H9 (cell line): ENCODE measurements around the gene CDH15. TPM values are rescaled to one million over a fixed set of nuclear protein-coding genes. Genes with fewer than 3 reads are reported as not detected.

Source experiments
- DNase-seq: peaks from one replicate; pipeline ENCODE4 v3.0.0-alpha.2; 2017
- H2AFZ ChIP-seq: one replicate; pipeline ENCODE4 v1.6.1; 2013; ENCODE audit warnings: mild to moderate bottlenecking, low read length, control low read depth, moderate library complexity
- H2AK5ac ChIP-seq: 2 replicates; pipeline ENCODE4 v1.6.1; 2013; ENCODE audit warnings: low read length, control low read depth, mixed read lengths; ENCODE audit not compliant: insufficient read length
- H2BK120ac ChIP-seq: one replicate; pipeline ENCODE4 v1.6.1; 2013; ENCODE audit warnings: low read depth, mild to moderate bottlenecking, low read length, control low read depth, inconsistent platforms; ENCODE audit not compliant: poor library complexity, severe bottlenecking
- H2BK12ac ChIP-seq: 2 replicates; pipeline ENCODE4 v1.6.1; 2013; ENCODE audit warnings: low read length, control low read depth, mixed read lengths, low read depth; ENCODE audit not compliant: insufficient read length
- H2BK15ac ChIP-seq: 2 replicates; pipeline ENCODE4 v1.6.1; 2013; ENCODE audit warnings: low read depth, low read length, control low read depth
- H2BK20ac ChIP-seq: one replicate; pipeline ENCODE4 v1.6.1; 2013; ENCODE audit warnings: low read depth, mild to moderate bottlenecking, low read length, control low read depth, inconsistent platforms; ENCODE audit not compliant: poor library complexity, severe bottlenecking
- H2BK5ac ChIP-seq: 2 replicates; pipeline ENCODE4 v1.6.1; 2013; ENCODE audit warnings: low read length, control low read depth, mixed read lengths; ENCODE audit not compliant: insufficient read length
- H3K14ac ChIP-seq: 2 replicates; pipeline ENCODE4 v1.6.1; 2013; ENCODE audit warnings: low read length, control low read depth; ENCODE audit not compliant: insufficient read depth
- H3K18ac ChIP-seq: 2 replicates; pipeline ENCODE4 v1.6.1; 2013; ENCODE audit warnings: low read depth, mild to moderate bottlenecking, mixed read lengths, low read length, control low read depth; ENCODE audit not compliant: insufficient read length
- H3K23ac ChIP-seq: 2 replicates; pipeline ENCODE4 v1.6.1; 2013; ENCODE audit warnings: low read length, control low read depth, mixed read lengths, low read depth; ENCODE audit not compliant: insufficient read length
- H3K23me2 ChIP-seq: 2 replicates; pipeline ENCODE4 v1.6.1; 2013; ENCODE audit warnings: low read depth, mild to moderate bottlenecking, mixed read lengths, low read length, control low read depth; ENCODE audit not compliant: insufficient read length, poor library complexity, severe bottlenecking
- H3K27ac ChIP-seq: 2 replicates; pipeline ENCODE4 v1.5.1; 2013; ENCODE audit warnings: low read length, control low read depth, mixed read lengths, low read depth; ENCODE audit not compliant: insufficient read length
- H3K27me3 ChIP-seq: 2 replicates; pipeline ENCODE4 v1.6.1; 2013; ENCODE audit warnings: low read length, control low read depth, inconsistent platforms; ENCODE audit not compliant: insufficient read depth
- H3K4ac ChIP-seq: 2 replicates; pipeline ENCODE4 v1.6.1; 2013; ENCODE audit warnings: low read depth, mild to moderate bottlenecking, control low read depth, inconsistent platforms, low read length, moderate library complexity
- H3K4me1 ChIP-seq: 2 replicates; pipeline ENCODE4 v1.6.1; 2013; ENCODE audit warnings: low read length, control low read depth, inconsistent platforms; ENCODE audit not compliant: insufficient read depth
- H3K4me2 ChIP-seq: 2 replicates; pipeline ENCODE4 v1.6.1; 2013; ENCODE audit warnings: low read length, control low read depth, mixed read lengths; ENCODE audit not compliant: insufficient read length, insufficient read depth
- H3K56ac ChIP-seq: 2 replicates; pipeline ENCODE4 v1.6.1; 2013; ENCODE audit warnings: low read depth, mild to moderate bottlenecking, mixed read lengths, low read length, control low read depth; ENCODE audit not compliant: insufficient read length
- H3K79me1 ChIP-seq: 2 replicates; pipeline ENCODE4 v1.6.1; 2013; ENCODE audit warnings: low read depth, mild to moderate bottlenecking, moderate library complexity, low read length, control low read depth, inconsistent platforms; ENCODE audit not compliant: insufficient read depth, poor library complexity, severe bottlenecking
- H3K79me2 ChIP-seq: 2 replicates; pipeline ENCODE4 v1.6.1; 2013; ENCODE audit warnings: low read length, control low read depth, inconsistent platforms; ENCODE audit not compliant: insufficient read depth
- H3K9ac ChIP-seq: 2 replicates; pipeline ENCODE4 v1.6.1; 2013; ENCODE audit warnings: low read length, control low read depth, mixed read lengths; ENCODE audit not compliant: insufficient read length; ENCODE audit errors: extremely low read depth
- H3K9me3 ChIP-seq: one replicate; pipeline ENCODE4 v1.6.1; 2013; ENCODE audit warnings: low read depth, low read length, inconsistent platforms; ENCODE audit not compliant: control insufficient read depth
- H3T11ph ChIP-seq: one replicate; pipeline ENCODE4 v1.6.1; 2013; ENCODE audit warnings: mild to moderate bottlenecking, low read length, control low read depth, inconsistent platforms
- H4K20me1 ChIP-seq: one replicate; pipeline ENCODE4 v1.6.1; 2013; ENCODE audit not compliant: control insufficient read depth, insufficient read length, insufficient read depth
- H4K5ac ChIP-seq: 2 replicates; pipeline ENCODE4 v1.6.1; 2013; ENCODE audit warnings: low read depth, mild to moderate bottlenecking, mixed read lengths, low read length, control low read depth; ENCODE audit not compliant: insufficient read length
- H4K8ac ChIP-seq: replicated peaks from 2 replicates; pipeline ENCODE4 v1.6.1; 2013; ENCODE audit warnings: low read length, control low read depth, mixed read lengths, low read depth; ENCODE audit not compliant: insufficient read length
- H4K91ac ChIP-seq: 2 replicates; pipeline ENCODE4 v1.6.1; 2013; ENCODE audit warnings: low read depth, mild to moderate bottlenecking, moderate library complexity, mixed read lengths, low read length, control low read depth; ENCODE audit not compliant: insufficient read length
- H3K27ac Mint-ChIP-seq, 3 experiments: 2 replicates in 2 of 3; 3 replicates in 1 of 3; pipeline ENCODE4 v1.8.0; 2020 to 2021; ENCODE audit warnings: mixed read lengths in 3 of 3, mild to moderate bottlenecking in 1 of 3, moderate library complexity in 1 of 3
- H3K27me3 Mint-ChIP-seq: 2 replicates; pipeline ENCODE4 v1.8.0; 2021; ENCODE audit warnings: low read depth, mild to moderate bottlenecking, moderate library complexity, mixed read lengths
- H3K36me3 Mint-ChIP-seq, 3 experiments: 2 replicates in 2 of 3; 3 replicates in 1 of 3; pipeline ENCODE4 v1.8.0; 2020 to 2021; ENCODE audit warnings: low read depth in 3 of 3, mixed read lengths in 3 of 3; ENCODE audit not compliant: insufficient read depth in 1 of 3
- H3K4me1 Mint-ChIP-seq, 2 experiments: 2 replicates each; pipeline ENCODE4 v1.8.0; 2020; ENCODE audit warnings: mixed read lengths in 2 of 2
- H3K4me3 Mint-ChIP-seq, 2 experiments: 2 replicates in 1 of 2; 3 replicates in 1 of 2; pipeline ENCODE4 v1.8.0; 2020 to 2021; ENCODE audit warnings: mild to moderate bottlenecking in 2 of 2, mixed read lengths in 2 of 2, moderate library complexity in 1 of 2
- H3K9me3 Mint-ChIP-seq, 2 experiments: 2 replicates in 1 of 2; 3 replicates in 1 of 2; pipeline ENCODE4 v1.8.0; 2020; ENCODE audit warnings: mild to moderate bottlenecking in 2 of 2, mixed read lengths in 2 of 2, moderate library complexity in 1 of 2
- WGBS: extraction: QIAGEN DNeasy Blood & Tissue Kit; methylation state at CpG from one replicate; pipeline ENCODE4 v1.1.7; 2013; ENCODE audit warnings: missing lambda C conversion rate, low lambda C conversion rate, mixed read lengths; ENCODE audit not compliant: insufficient read length; ENCODE audit errors: extremely low coverage; 5-methylcytosine and 5-hydroxymethylcytosine counted together
- total RNA-seq: library from RNA; stranded (reverse); gene quantifications from 2 replicates; pipeline ENCODE4 v1.2.1, GENCODE V29; 2021
- TF ChIP-seq, protein P1 (sequence below): fragments of 200-600 bp; sonication (generic); conservative IDR thresholded peaks from 3 replicates; pipeline ENCODE4 v1.8.0; 2021; ENCODE audit warnings: antibody characterized with exemption, mild to moderate bottlenecking

The CDH15 gene
- total RNA-seq, 1 experiment from 2014 or later, result 0.28 TPM

DNA sequence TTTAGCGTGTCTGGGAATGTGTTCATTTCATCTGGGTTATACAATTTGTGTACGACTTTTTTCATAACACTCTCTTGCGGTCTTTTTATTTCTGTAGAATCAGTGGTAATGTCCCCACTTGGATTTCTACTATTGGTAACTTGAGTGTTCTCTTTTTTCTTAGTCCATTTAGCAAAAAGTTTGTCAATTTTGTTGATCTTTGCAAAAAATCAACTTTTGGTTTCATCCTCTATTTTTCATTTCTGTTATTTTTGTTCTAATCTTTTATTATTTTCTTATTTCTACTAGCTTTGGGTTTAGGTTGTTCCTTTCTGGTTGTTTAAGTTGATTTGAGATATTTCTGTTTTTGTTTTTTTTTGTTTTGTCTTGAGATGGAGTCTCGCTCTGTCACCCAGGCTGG, 36.4 kb downstream of the CDH15 start:
- Histone ChIP-seq H2BK20ac (no peak overlapping the region), H3K18ac (no peak overlapping the region), H3K4ac (no peak overlapping the region), H3K23me2 (no peaks in the 10 kb centered on the region), H3K79me2 (no peaks in the 10 kb centered on the region), H3K79me1 (no peaks in the 10 kb centered on the region), H4K20me1 (no peaks in the 10 kb centered on the region), H3K56ac (no peak overlapping the region), H4K8ac (no peak overlapping the region), H4K91ac (no peak overlapping the region), H2BK15ac (no peak overlapping the region), H4K5ac (no peak overlapping the region), H2AK5ac (no peak overlapping the region), H2AFZ (no peak overlapping the region), H3K27ac (no peak overlapping the region), H3T11ph (no peak overlapping the region), H3K9me3 (no peaks in the 10 kb centered on the region), H2BK12ac (no peak overlapping the region), H2BK120ac (no peak overlapping the region), H3K4me2 (no peak overlapping the region), H3K27me3 (peaks cover 2% of the 10 kb centered on the region; the same call in 1 of the 2 replicates), H3K9ac (no peak overlapping the region), H3K23ac (no peak overlapping the region), H3K4me1 (no peaks in the 10 kb centered on the region), H3K14ac (no peak overlapping the region), H2BK5ac (no peak overlapping the region)
- TF ChIP-seq, protein P1, sequence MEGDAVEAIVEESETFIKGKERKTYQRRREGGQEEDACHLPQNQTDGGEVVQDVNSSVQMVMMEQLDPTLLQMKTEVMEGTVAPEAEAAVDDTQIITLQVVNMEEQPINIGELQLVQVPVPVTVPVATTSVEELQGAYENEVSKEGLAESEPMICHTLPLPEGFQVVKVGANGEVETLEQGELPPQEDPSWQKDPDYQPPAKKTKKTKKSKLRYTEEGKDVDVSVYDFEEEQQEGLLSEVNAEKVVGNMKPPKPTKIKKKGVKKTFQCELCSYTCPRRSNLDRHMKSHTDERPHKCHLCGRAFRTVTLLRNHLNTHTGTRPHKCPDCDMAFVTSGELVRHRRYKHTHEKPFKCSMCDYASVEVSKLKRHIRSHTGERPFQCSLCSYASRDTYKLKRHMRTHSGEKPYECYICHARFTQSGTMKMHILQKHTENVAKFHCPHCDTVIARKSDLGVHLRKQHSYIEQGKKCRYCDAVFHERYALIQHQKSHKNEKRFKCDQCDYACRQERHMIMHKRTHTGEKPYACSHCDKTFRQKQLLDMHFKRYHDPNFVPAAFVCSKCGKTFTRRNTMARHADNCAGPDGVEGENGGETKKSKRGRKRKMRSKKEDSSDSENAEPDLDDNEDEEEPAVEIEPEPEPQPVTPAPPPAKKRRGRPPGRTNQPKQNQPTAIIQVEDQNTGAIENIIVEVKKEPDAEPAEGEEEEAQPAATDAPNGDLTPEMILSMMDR, result no peak
- H3K36me3 Mint-ChIP-seq, result no peaks in the 10 kb centered on the region; a peak in 1 of 7 replicates
- no peaks in the 10 kb centered on the region for H3K4me1 Mint-ChIP-seq
- peaks cover under 1 to 2% of the 10 kb centered on the region in 2 experiments; a peak in 2 of 5 replicates for H3K9me3 Mint-ChIP-seq
- H3K27ac Mint-ChIP-seq, result no peak overlapping the region
- DNase-seq, result no peak
- no CpG with 5 or more reads among the region's 4 CpGs for WGBS
- H3K4me3 Mint-ChIP-seq, result no peak overlapping the region
- peaks cover 35% of the 10 kb centered on the region for H3K27me3 Mint-ChIP-seq
